Measurements from ENCODE around the gene JAK1. TPM values are rescaled to one million over a fixed set of nuclear protein-coding genes. Genes with fewer than 3 reads are reported as not detected.

The JAK1 gene
- total and polyA plus RNA-seq, 10 of the 15 experiments (the other 5 are each of a cell fraction or from before 2014, with no cell fraction given): 9.6 to 45.5 (median 35.7) TPM

- ChIA-PET CTCF (no interaction called here), POLR2A (no interaction called here), RAD21 (ENCODE audit: unreplicated experiment) (no interaction called here), SMC1A (ENCODE audit: uncharacterized antibody, unreplicated experiment) (interaction anchor here (1.4 kb wide), 1 partner anchor 21 kb away, joined by 3 read pairs; no protein-coding TSS in a partner anchor)
- no peak for ATAC-seq
- Histone ChIP-seq H3K9ac (ENCODE audit: control insufficient read depth, insufficient read depth, low read length) (no peak overlapping the region), H3K4me1 (ENCODE audit: control insufficient read depth, insufficient read depth, low read length) (no peaks in the 10 kb centered on the region), H3K27me3 (replicated peaks in 1 of 2; ENCODE audit: control insufficient read depth in 2 of 2, insufficient read depth in 2 of 2, low read length in 1 of 2) (no peaks in the 10 kb centered on the region; a peak in 2 of 4 replicates), H4K20me1 (ENCODE audit: control insufficient read depth, insufficient read depth) (no peaks in the 10 kb centered on the region), H3K79me2 (ENCODE audit: control insufficient read depth, insufficient read depth, low read length) (no peaks in the 10 kb centered on the region), H3K9me3 (replicated peaks; ENCODE audit: control insufficient read depth, insufficient read depth, low read length) (no peaks in the 10 kb centered on the region), H3K4me3 (no peak overlapping the region), H3K36me3 (ENCODE audit: control insufficient read depth in 2 of 2, insufficient read depth in 2 of 2, low read length in 1 of 2) (no peaks in the 10 kb centered on the region), H3K4me2 (ENCODE audit: control insufficient read depth, insufficient read depth) (no peak overlapping the region), H3K27ac (ENCODE audit: control insufficient read depth, insufficient read depth) (no peak overlapping the region), H2AFZ (ENCODE audit: control insufficient read depth, low read depth, low read length) (no peak overlapping the region)
- WGBS (ENCODE audit: insufficient coverage, insufficient replicate concordance, low lambda C conversion rate, missing lambda C conversion rate): 64% methylated on average over 7 of the region's 7 CpGs
- in situ Hi-C loops (cut with MboI): no loop called here
- BruUV-seq (replicated peaks): no TSS peak
- no peak for FAIRE-seq
- intact Hi-C loops (cut with micrococcal nuclease; ENCODE audit: unreplicated experiment): no loop called here
- no peak for DNase-seq (ENCODE audit: low read depth, low spot score)
- TF ChIP-seq BRCA1 (IDR thresholded peaks at IDR 0.05; ENCODE audit: low read depth, low read length) (no peak), NFYB (IDR thresholded peaks at IDR 0.05; ENCODE audit: insufficient read depth, low read depth, low read length) (no peak), TCF12 (IDR thresholded peaks at IDR 0.05; ENCODE audit: low read depth, low read length) (no peak), RELB (IDR thresholded peaks at IDR 0.05; ENCODE audit: low read depth) (no peak), ASH2L (IDR thresholded peaks at IDR 0.05; ENCODE audit: borderline replicate concordance, low read depth) (no peak), RAD51 (IDR thresholded peaks at IDR 0.05) (no peak), CHD1 (IDR thresholded peaks at IDR 0.05; ENCODE audit: low read depth, low read length) (no peak), HDAC6 (IDR thresholded peaks at IDR 0.05; ENCODE audit: unreplicated experiment) (no peak), ZSCAN29 (IDR thresholded peaks at IDR 0.05) (no peak), BMI1 (IDR thresholded peaks at IDR 0.05; ENCODE audit: borderline replicate concordance) (no peak), ZBTB4 (CRISPR knock-in tag; IDR thresholded peaks at IDR 0.05) (no peak), TARDBP (IDR thresholded peaks at IDR 0.05; ENCODE audit: borderline replicate concordance) (no peak), CBX3 (IDR thresholded peaks at IDR 0.05; ENCODE audit: borderline replicate concordance, low read depth) (no peak)
- TF ChIP-seq, protein P1, sequence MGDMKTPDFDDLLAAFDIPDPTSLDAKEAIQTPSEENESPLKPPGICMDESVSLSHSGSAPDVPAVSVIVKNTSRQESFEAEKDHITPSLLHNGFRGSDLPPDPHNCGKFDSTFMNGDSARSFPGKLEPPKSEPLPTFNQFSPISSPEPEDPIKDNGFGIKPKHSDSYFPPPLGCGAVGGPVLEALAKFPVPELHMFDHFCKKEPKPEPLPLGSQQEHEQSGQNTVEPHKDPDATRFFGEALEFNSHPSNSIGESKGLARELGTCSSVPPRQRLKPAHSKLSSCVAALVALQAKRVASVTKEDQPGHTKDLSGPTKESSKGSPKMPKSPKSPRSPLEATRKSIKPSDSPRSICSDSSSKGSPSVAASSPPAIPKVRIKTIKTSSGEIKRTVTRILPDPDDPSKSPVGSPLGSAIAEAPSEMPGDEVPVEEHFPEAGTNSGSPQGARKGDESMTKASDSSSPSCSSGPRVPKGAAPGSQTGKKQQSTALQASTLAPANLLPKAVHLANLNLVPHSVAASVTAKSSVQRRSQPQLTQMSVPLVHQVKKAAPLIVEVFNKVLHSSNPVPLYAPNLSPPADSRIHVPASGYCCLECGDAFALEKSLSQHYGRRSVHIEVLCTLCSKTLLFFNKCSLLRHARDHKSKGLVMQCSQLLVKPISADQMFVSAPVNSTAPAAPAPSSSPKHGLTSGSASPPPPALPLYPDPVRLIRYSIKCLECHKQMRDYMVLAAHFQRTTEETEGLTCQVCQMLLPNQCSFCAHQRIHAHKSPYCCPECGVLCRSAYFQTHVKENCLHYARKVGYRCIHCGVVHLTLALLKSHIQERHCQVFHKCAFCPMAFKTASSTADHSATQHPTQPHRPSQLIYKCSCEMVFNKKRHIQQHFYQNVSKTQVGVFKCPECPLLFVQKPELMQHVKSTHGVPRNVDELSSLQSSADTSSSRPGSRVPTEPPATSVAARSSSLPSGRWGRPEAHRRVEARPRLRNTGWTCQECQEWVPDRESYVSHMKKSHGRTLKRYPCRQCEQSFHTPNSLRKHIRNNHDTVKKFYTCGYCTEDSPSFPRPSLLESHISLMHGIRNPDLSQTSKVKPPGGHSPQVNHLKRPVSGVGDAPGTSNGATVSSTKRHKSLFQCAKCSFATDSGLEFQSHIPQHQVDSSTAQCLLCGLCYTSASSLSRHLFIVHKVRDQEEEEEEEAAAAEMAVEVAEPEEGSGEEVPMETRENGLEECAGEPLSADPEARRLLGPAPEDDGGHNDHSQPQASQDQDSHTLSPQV (IDR thresholded peaks at IDR 0.05): no peak
Observed at GRCh38 chr1:64981601-64982533, 15.5 kb upstream of the JAK1 start.
